Astrocyte (in vitro differentiated cells and primary cell): Measurements from ENCODE around the gene TMEM178B. TPM values are rescaled to one million over a fixed set of nuclear protein-coding genes. Genes with fewer than 3 reads are reported as not detected.

Experiments
- DNase-seq: peaks from one replicate; pipeline ENCODE4 v3.0.0-alpha.2; 2010; ENCODE audit warnings: low read depth
- FAIRE-seq: peaks from 2 replicates; lab custom pipeline; 2011; peaks lifted over from hg19 to GRCh38; lab: Jason Lieb, UNC
- H2AFZ ChIP-seq: 2 replicates; pipeline ENCODE4 v1.6.0; 2012; ENCODE audit warnings: low read depth, low read length, inconsistent platforms
- H3K27ac ChIP-seq: 2 replicates; pipeline ENCODE4 v1.5.1; 2011; ENCODE audit warnings: low read depth, low read length, inconsistent platforms
- H3K27me3 ChIP-seq: 2 replicates; pipeline ENCODE4 v1.6.0; 2011; ENCODE audit warnings: low read length, inconsistent platforms; ENCODE audit not compliant: insufficient read depth
- H3K36me3 ChIP-seq: 2 replicates; pipeline ENCODE4 v1.5.1; 2011; ENCODE audit warnings: low read length, inconsistent platforms; ENCODE audit not compliant: insufficient read depth
- H3K4me1 ChIP-seq: 2 replicates; pipeline ENCODE4 v1.5.1; 2011; ENCODE audit warnings: low read length, inconsistent platforms; ENCODE audit not compliant: insufficient read depth
- H3K4me2 ChIP-seq: 2 replicates; pipeline ENCODE4 v1.6.0; 2012; ENCODE audit warnings: low read length, inconsistent platforms
- H3K4me3 ChIP-seq: 2 replicates; pipeline ENCODE4 v1.5.1; 2011; ENCODE audit warnings: low read depth, mild to moderate bottlenecking, low read length, inconsistent platforms; ENCODE audit not compliant: insufficient read depth
- H3K79me2 ChIP-seq: 2 replicates; pipeline ENCODE4 v1.6.0; 2012; ENCODE audit warnings: mild to moderate bottlenecking, low read length, inconsistent platforms; ENCODE audit not compliant: insufficient read depth
- H3K9ac ChIP-seq: 2 replicates; pipeline ENCODE4 v1.6.0; 2012; ENCODE audit warnings: mild to moderate bottlenecking, low read length, inconsistent platforms
- H3K9me3 ChIP-seq: 2 replicates; pipeline ENCODE4 v1.5.1; 2012; ENCODE audit warnings: low read depth, mild to moderate bottlenecking, low read length, inconsistent platforms; ENCODE audit not compliant: insufficient read depth
- H4K20me1 ChIP-seq: 2 replicates; pipeline ENCODE4 v1.6.0; 2012; ENCODE audit warnings: low read length, inconsistent platforms; ENCODE audit not compliant: insufficient read depth
- H3K27ac Mint-ChIP-seq: one replicate; pipeline ENCODE4 v1.8.0; 2021; ENCODE audit warnings: mild to moderate bottlenecking, mixed read lengths; ENCODE audit not compliant: unreplicated experiment
- H3K27me3 Mint-ChIP-seq: one replicate; pipeline ENCODE4 v1.8.0; 2021; ENCODE audit warnings: low read depth, mixed read lengths; ENCODE audit not compliant: unreplicated experiment
- H3K36me3 Mint-ChIP-seq: one replicate; pipeline ENCODE4 v1.8.0; 2021; ENCODE audit warnings: low read depth, mixed read lengths; ENCODE audit not compliant: unreplicated experiment
- H3K4me1 Mint-ChIP-seq: one replicate; pipeline ENCODE4 v1.8.0; 2021; ENCODE audit warnings: low read depth, mixed read lengths; ENCODE audit not compliant: unreplicated experiment
- H3K4me3 Mint-ChIP-seq: one replicate; pipeline ENCODE4 v1.8.0; 2021; ENCODE audit warnings: mild to moderate bottlenecking, moderate library complexity, mixed read lengths; ENCODE audit not compliant: unreplicated experiment
- H3K9me3 Mint-ChIP-seq: one replicate; pipeline ENCODE4 v1.8.0; 2021; ENCODE audit warnings: mild to moderate bottlenecking, mixed read lengths; ENCODE audit not compliant: unreplicated experiment
- CTCF ChIP-seq: IDR thresholded peaks from 2 replicates; pipeline ENCODE4 v1.5.1; 2011; ENCODE audit warnings: low read depth, mild to moderate bottlenecking, inconsistent platforms, low read length, moderate library complexity; ENCODE audit not compliant: insufficient read depth
- EZH2 ChIP-seq: IDR thresholded peaks from 2 replicates; pipeline ENCODE4 v1.6.1; 2012; ENCODE audit warnings: mild to moderate bottlenecking, low read length, inconsistent platforms; ENCODE audit not compliant: insufficient read depth
- total RNA-seq: library from RNA; stranded (reverse); gene quantifications from 2 replicates; pipeline ENCODE4 v1.2.1, GENCODE V29; 2021

TMEM178B gene
- total RNA-seq, 1 donor from 2014 or later, result 3.9 TPM

GRCh38 chr7:141145630-141145982 lies 71.7 kb downstream of the TMEM178B start:
- Mint-ChIP-seq H3K36me3 (no peaks in the 10 kb centered on the region), H3K9me3 (no peaks in the 10 kb centered on the region), H3K4me3 (no peak overlapping the region), H3K27me3 (no peaks in the 10 kb centered on the region), H3K27ac (no peak overlapping the region), H3K4me1 (no peaks in the 10 kb centered on the region)
- no peak overlapping the region for H2AFZ ChIP-seq
- no peaks in the 10 kb centered on the region for H3K36me3 ChIP-seq
- no peaks in the 10 kb centered on the region for H3K27me3 ChIP-seq
- no peaks in the 10 kb centered on the region for H4K20me1 ChIP-seq
- no peaks in the 10 kb centered on the region for H3K9me3 ChIP-seq
- no peak overlapping the region for H3K27ac ChIP-seq
- H3K9ac ChIP-seq, result no peak overlapping the region
- TF ChIP-seq EZH2 (no peak), CTCF (no peak)
- no peak for FAIRE-seq
- no peak for DNase-seq
- no peaks in the 10 kb centered on the region for H3K4me1 ChIP-seq
- H3K79me2 ChIP-seq, result no peaks in the 10 kb centered on the region
- no peak overlapping the region for H3K4me3 ChIP-seq
- no peak overlapping the region for H3K4me2 ChIP-seq

- Mint-ChIP-seq H3K36me3 (no peaks in the 10 kb centered on the region), H3K4me1 (no peaks in the 10 kb centered on the region), H3K27me3 (no peaks in the 10 kb centered on the region), H3K9me3 (no peaks in the 10 kb centered on the region), H3K4me3 (no peak overlapping the region), H3K27ac (no peak overlapping the region)
- no peaks in the 10 kb centered on the region for H3K79me2 ChIP-seq
- no peaks in the 10 kb centered on the region for H4K20me1 ChIP-seq
- no peaks in the 10 kb centered on the region for H3K36me3 ChIP-seq
- H3K4me3 ChIP-seq, result no peak overlapping the region
- DNase-seq (no peak), FAIRE-seq (no peak)
- no peaks in the 10 kb centered on the region for H3K27me3 ChIP-seq
- H3K9ac ChIP-seq, result no peak overlapping the region
- no peaks in the 10 kb centered on the region for H3K4me1 ChIP-seq
- H3K9me3 ChIP-seq, result no peaks in the 10 kb centered on the region
- H3K27ac ChIP-seq, result no peak overlapping the region
- H2AFZ ChIP-seq, result no peak overlapping the region
- no peak for TF ChIP-seq CTCF
- TF ChIP-seq EZH2, result no peak
- no peak overlapping the region for H3K4me2 ChIP-seq
Measured at GRCh38 chr7:141147482-141147881, 73.6 kb downstream of the TMEM178B start.

- no peak overlapping the region for H3K4me2 ChIP-seq
- no peak for FAIRE-seq
- DNase-seq, result no peak
- Mint-ChIP-seq H3K27ac (no peak overlapping the region), H3K9me3 (no peaks in the 10 kb centered on the region), H3K27me3 (peaks cover 5% of the 10 kb centered on the region), H3K4me1 (no peaks in the 10 kb centered on the region), H3K4me3 (no peak overlapping the region), H3K36me3 (no peaks in the 10 kb centered on the region)
- TF ChIP-seq EZH2, result no peak
- TF ChIP-seq CTCF, result no peak
- no peak overlapping the region for H3K4me3 ChIP-seq
- H3K27ac ChIP-seq, result no peak overlapping the region
- H3K27me3 ChIP-seq, result no peaks in the 10 kb centered on the region
- H3K9ac ChIP-seq, result no peak overlapping the region
- no peak overlapping the region for H2AFZ ChIP-seq
- no peaks in the 10 kb centered on the region for H3K36me3 ChIP-seq
- H3K9me3 ChIP-seq, result no peaks in the 10 kb centered on the region
- H3K4me1 ChIP-seq, result no peaks in the 10 kb centered on the region
- no peaks in the 10 kb centered on the region for H4K20me1 ChIP-seq
- no peaks in the 10 kb centered on the region for H3K79me2 ChIP-seq
Measured at GRCh38 chr7:141150465-141150864, 76.6 kb downstream of the TMEM178B start.
